Naive thymus-derived CD4-positive, alpha-beta T cell (primary cell): Measurements from ENCODE around the gene HIRA. TPM values are rescaled to one million over a fixed set of nuclear protein-coding genes. Genes with fewer than 3 reads are reported as not detected.
A peak's percentile ranks its signal among the peaks of the same experiment; 100 is the strongest.

Source experiments
- ATAC-seq: fragments of 150-1000 bp; cut with Tn5 transposase; 2 replicates; pipeline ENCODE4 v1.10.0; 2021; ENCODE audit warnings: mild to moderate bottlenecking, moderate library complexity
- CTCF ChIA-PET: fragments of 350-600 bp; sonication (Branson Sonifier 250); formaldehyde crosslinking; loops from one replicate; lab custom pipeline; 2021; ENCODE audit warnings: antibody characterized with exemption; lab: Charles Lee
- POLR2A ChIA-PET: fragments of 350-600 bp; sonication (Branson Sonifier 250); formaldehyde crosslinking; loops from one replicate; lab custom pipeline; 2021; ENCODE audit warnings: antibody characterized with exemption, inconsistent platforms; lab: Charles Lee
- DNase-seq, 9 donors: peaks; one replicate each; pipeline versions ENCODE4 v3.0.0 to v3.0.0-alpha.2; 2020 to 2022; ENCODE audit warnings: mixed read lengths in 1 of 9
- H3K27ac ChIP-seq: one replicate; pipeline ENCODE4 v1.7.0; 2013; ENCODE audit warnings: mild to moderate bottlenecking, low read depth, low read length, moderate library complexity
- H3K27me3 ChIP-seq, 2 donors: one replicate each; pipeline ENCODE4 v1.7.0; 2013; ENCODE audit warnings: low read length in 2 of 2, mild to moderate bottlenecking in 2 of 2, moderate library complexity in 2 of 2; ENCODE audit not compliant: control insufficient read depth in 2 of 2, insufficient read depth in 2 of 2
- H3K36me3 ChIP-seq, 3 experiments: 1 replicate in 2 of 3; 2 replicates in 1 of 3; pipeline ENCODE4 v1.7.0; 2013; ENCODE audit warnings: low read length in 3 of 3, mild to moderate bottlenecking in 3 of 3, moderate library complexity in 1 of 3; ENCODE audit not compliant: insufficient read depth in 3 of 3, control insufficient read depth in 2 of 3
- H3K4me1 ChIP-seq, 2 donors: one replicate each; pipeline ENCODE4 v1.7.0; 2013; ENCODE audit warnings: low read length in 2 of 2, mild to moderate bottlenecking in 2 of 2, moderate library complexity in 1 of 2; ENCODE audit not compliant: control insufficient read depth in 2 of 2, insufficient read depth in 2 of 2
- H3K4me3 ChIP-seq: 2 replicates; pipeline ENCODE4 v1.7.0; 2013; ENCODE audit warnings: mild to moderate bottlenecking, low read length
- H3K9me3 ChIP-seq, 3 experiments: 1 replicate in 2 of 3; 2 replicates in 1 of 3; pipeline ENCODE4 v1.7.0; 2013; ENCODE audit warnings: low read length in 3 of 3; ENCODE audit not compliant: control insufficient read depth in 2 of 3
- H3K27ac Mint-ChIP-seq, 9 donors: one replicate each; pipeline ENCODE4 v1.8.0; 2020 to 2022; ENCODE audit warnings: mixed read lengths in 9 of 9, mild to moderate bottlenecking in 8 of 9, moderate library complexity in 5 of 9, inconsistent platforms in 2 of 9
- H3K27me3 Mint-ChIP-seq, 5 donors: one replicate each; pipeline ENCODE4 v1.8.0; 2021 to 2022; ENCODE audit warnings: mixed read lengths in 5 of 5, mild to moderate bottlenecking in 1 of 5
- H3K36me3 Mint-ChIP-seq, 5 donors: one replicate each; pipeline ENCODE4 v1.8.0; 2020 to 2022; ENCODE audit warnings: mixed read lengths in 5 of 5, mild to moderate bottlenecking in 3 of 5, inconsistent platforms in 1 of 5
- H3K4me1 Mint-ChIP-seq, 7 donors: one replicate each; pipeline ENCODE4 v1.8.0; 2020 to 2022; ENCODE audit warnings: mixed read lengths in 7 of 7, mild to moderate bottlenecking in 3 of 7, inconsistent platforms in 1 of 7
- H3K4me3 Mint-ChIP-seq, 10 donors: one replicate each; pipeline ENCODE4 v1.8.0; 2020 to 2022; ENCODE audit warnings: mild to moderate bottlenecking in 10 of 10, mixed read lengths in 10 of 10, moderate library complexity in 6 of 10, inconsistent platforms in 2 of 10
- H3K9me3 Mint-ChIP-seq, 11 donors: one replicate each; pipeline ENCODE4 v1.8.0; 2020 to 2022; ENCODE audit warnings: mixed read lengths in 11 of 11, mild to moderate bottlenecking in 4 of 11, inconsistent platforms in 1 of 11, moderate library complexity in 1 of 11
- intact Hi-C, 2 donors: fragments of 100-400 bp; cut with micrococcal nuclease; formaldehyde crosslinking; loops; one replicate each; pipeline ENCODE4 v1.15.1; 2023
- polyA plus RNA-seq, 2 donors: library from polyadenylated mRNA; unstranded; fragments of 300-500 nt; fragmentation: Illumina TruSeq; gene quantifications; one replicate each; pipeline ENCODE4 v1.2.3, GENCODE V29; 2021
- total RNA-seq, 6 experiments: library from RNA in 5 of 6; stranded (reverse) in 5 of 6; gene quantifications; 1 replicate in 5 of 6; 2 replicates in 1 of 6; pipeline ENCODE4 v1.2.3 and lab custom pipeline; 2021 to 2026

HIRA gene
- total RNA-seq, result 10 to 100 TPM; 21.2 to 42.3 (median 29.2) TPM
- polyA plus RNA-seq, result 1 to 10 TPM; 2.8 to 4.9 TPM
- total RNA-seq (lab: John Stamatoyannopoulos, UW), result 5.0 reads per million, percentile 24 among the genes with 10 or more reads in this experiment

GRCh38 chr22:19431649-19432132 lies at the start of gene HIRA:
TSS of gene HIRA (minus strand) at chr22:19431733. CDS start at chr22:19431476, 257 bp downstream.
- intact Hi-C loops, result loop anchor here (1.0 to 10.0 kb wide), 9 partner anchors 16 to 1573 kb away; partner anchors contain the start of genes C22orf39 (in 2 of the 2), DGCR2 (in 2 of the 2), SLC25A1 (in 2 of the 2) and CDC45 (in 1 of the 2)
- H3K27me3 Mint-ChIP-seq, result no peaks in the 10 kb centered on the region
- no peaks in the 10 kb centered on the region for H3K9me3 Mint-ChIP-seq
- peaks cover 0 to 31% (median 0%) of the 10 kb centered on the region in 5 donors for H3K36me3 Mint-ChIP-seq
- Histone ChIP-seq H3K9me3 (no peaks in the 10 kb centered on the region), H3K27me3 (no peaks in the 10 kb centered on the region), H3K27ac (peak within 1 kb of the TSS; percentile 80), H3K4me1 (peaks cover 16 to 23% of the 10 kb centered on the region in 2 donors), H3K36me3 (peaks cover 0 to 16% (median 3%) of the 10 kb centered on the region in 3 experiments), H3K4me3 (peak within 1 kb of the TSS; percentile 97)
- peaks cover 32 to 56% (median 46%) of the 10 kb centered on the region in 7 donors for H3K4me1 Mint-ChIP-seq
- peak within 1 kb of the TSS; percentile 84 to 97 (median 92) for H3K27ac Mint-ChIP-seq
- ChIA-PET POLR2A (interaction anchor here (0.5 to 3.1 kb wide), 11 partner anchors 8 to 309 kb away, joined by 3 to 41 read pairs (median 8); partner anchors contain the start of genes C22orf39, CDC45 and DGCR2), CTCF (no interaction called here)
- peak; percentile 72 to 97 (median 87) for DNase-seq
- ATAC-seq, result peak; percentile 77
- peak within 1 kb of the TSS; percentile 88 to 95 (median 93) for H3K4me3 Mint-ChIP-seq

GRCh38 chr22:19480789-19481188 lies 49.3 kb upstream of the HIRA start:
- Mint-ChIP-seq H3K27ac (peak overlapping the region in 2 of 9 donors; percentile 99), H3K27me3 (no peaks in the 10 kb centered on the region), H3K36me3 (peaks cover 0 to 6% (median 0%) of the 10 kb centered on the region in 5 donors), H3K9me3 (peaks cover 0 to 5% (median 0%) of the 10 kb centered on the region in 11 donors), H3K4me3 (peak overlapping the region in 9 of 10 donors; percentile 80 to 98 (median 93)), H3K4me1 (peaks cover 18 to 38% (median 25%) of the 10 kb centered on the region in 7 donors)
- H3K4me1 ChIP-seq, result peaks cover 16 to 18% of the 10 kb centered on the region in 2 donors
- intact Hi-C loops, result loop anchor here in 1 of 2 donors (5.0 kb wide), 1 partner anchor 152 kb away; no protein-coding TSS in a partner anchor
- H3K4me3 ChIP-seq, result no peak overlapping the region
- DNase-seq, result no peak
- no peaks in the 10 kb centered on the region for H3K27me3 ChIP-seq
- H3K27ac ChIP-seq, result no peak overlapping the region
- POLR2A ChIA-PET, result interaction anchor here (1.5 to 1.9 kb wide), 3 partner anchors 9 to 53 kb away, joined by 3 to 6 read pairs (median 4); no protein-coding TSS in a partner anchor
- CTCF ChIA-PET, result interaction anchor here (0.6 kb wide), 1 partner anchor 33 kb away, joined by 3 read pairs; no protein-coding TSS in a partner anchor
- ATAC-seq, result no peak
- H3K9me3 ChIP-seq, result no peaks in the 10 kb centered on the region
- peaks cover 0 to 4% (median 0%) of the 10 kb centered on the region in 3 experiments for H3K36me3 ChIP-seq

GRCh38 chr22:19480173-19480568 lies 48.6 kb upstream of the HIRA start:
- POLR2A ChIA-PET, result interaction anchor here (0.9 to 1.9 kb wide), 13 partner anchors 10 to 372 kb away, joined by 3 to 7 read pairs (median 4); partner anchors contain the start of genes C22orf39, HIRA and MRPL40
- H3K4me1 ChIP-seq, result peaks cover 17 to 19% of the 10 kb centered on the region in 2 donors
- peaks cover 0 to 6% (median 0%) of the 10 kb centered on the region in 5 donors for H3K36me3 Mint-ChIP-seq

GRCh38 chr22:19479355-19480172 lies 48.0 kb upstream of the HIRA start, which contains the start of gene CDC45:
TSS of gene CDC45 (plus strand) at chr22:19479920. CDS start at chr22:19479969, 49 bp downstream.
- Histone ChIP-seq H3K27me3 (no peaks in the 10 kb centered on the region), H3K9me3 (no peaks in the 10 kb centered on the region), H3K4me1 (peaks cover 17 to 19% of the 10 kb centered on the region in 2 donors), H3K36me3 (peaks cover 0 to 11% (median 3%) of the 10 kb centered on the region in 3 experiments), H3K4me3 (peak within 1 kb of the TSS; percentile 85), H3K27ac (peak within 1 kb of the TSS; percentile 96)
- Mint-ChIP-seq H3K9me3 (peaks cover 0 to 2% (median 0%) of the 10 kb centered on the region in 11 donors), H3K27ac (peak within 1 kb of the TSS; percentile 98 to 100 (median 99)), H3K4me3 (peak within 1 kb of the TSS; percentile 87 to 98 (median 92)), H3K27me3 (no peaks in the 10 kb centered on the region), H3K36me3 (peaks cover 0 to 5% (median 0%) of the 10 kb centered on the region in 5 donors), H3K4me1 (peaks cover 24 to 43% (median 33%) of the 10 kb centered on the region in 7 donors)
- ChIA-PET CTCF (interaction anchor here (0.6 to 1.5 kb wide), 6 partner anchors 23 to 150 kb away, joined by 3 read pairs; no protein-coding TSS in a partner anchor), POLR2A (interaction anchor here (0.6 to 1.9 kb wide), 20 partner anchors 10 to 638 kb away, joined by 3 to 7 read pairs (median 4); partner anchors contain the start of genes C22orf39, HIRA, MRPL40 and TRMT2A)
- DNase-seq, result peak; percentile 75 to 96 (median 93)
- intact Hi-C loops, result loop anchor here (1.0 to 10.0 kb wide), 11 partner anchors 47 to 1402 kb away; partner anchors contain the start of genes ESS2 (in 2 of the 2), CLTCL1 (in 1 of the 2), DGCR2 (in 1 of the 2) and MRPL40 (in 1 of the 2)
- ATAC-seq, result peak; percentile 94

More at GRCh38 chr22:19480173-19480568, 48.6 kb upstream of the HIRA start:
- peaks cover 0 to 3% (median 0%) of the 10 kb centered on the region in 11 donors for H3K9me3 Mint-ChIP-seq
- ATAC-seq, result no peak
- H3K4me3 Mint-ChIP-seq, result peak overlapping the region; percentile 80 to 98 (median 92)
- Histone ChIP-seq H3K27me3 (no peaks in the 10 kb centered on the region), H3K27ac (peak overlapping the region; percentile 96), H3K9me3 (no peaks in the 10 kb centered on the region), H3K36me3 (peaks cover 0 to 5% (median 2%) of the 10 kb centered on the region in 3 experiments), H3K4me3 (peak overlapping the region; percentile 85)
- no peaks in the 10 kb centered on the region for H3K27me3 Mint-ChIP-seq
- peak overlapping the region in 7 of 9 donors; percentile 70 to 100 (median 99) for H3K27ac Mint-ChIP-seq
- CTCF ChIA-PET, result interaction anchor here (0.6 to 0.9 kb wide), 2 partner anchors 35 to 116 kb away, joined by 3 read pairs; no protein-coding TSS in a partner anchor
- intact Hi-C loops, result loop anchor here in 1 of 2 donors (5.0 kb wide), 1 partner anchor 152 kb away; no protein-coding TSS in a partner anchor
- peaks cover 23 to 41% (median 32%) of the 10 kb centered on the region in 7 donors for H3K4me1 Mint-ChIP-seq
- no peak for DNase-seq

- peaks cover 24 to 43% (median 33%) of the 10 kb centered on the region in 7 donors for H3K4me1 Mint-ChIP-seq
- peaks cover 0 to 5% (median 0%) of the 10 kb centered on the region in 5 donors for H3K36me3 Mint-ChIP-seq
- H3K27me3 Mint-ChIP-seq, result no peaks in the 10 kb centered on the region
- peak within 1 kb of the TSS; percentile 85 for H3K4me3 ChIP-seq
- no peaks in the 10 kb centered on the region for H3K9me3 ChIP-seq
- H3K9me3 Mint-ChIP-seq, result peaks cover 0 to 2% (median 0%) of the 10 kb centered on the region in 11 donors
- peak within 1 kb of the TSS; percentile 96 for H3K27ac ChIP-seq
- ChIA-PET CTCF (interaction anchor here (0.7 to 2.3 kb wide), 6 partner anchors 24 to 151 kb away, joined by 3 to 13 read pairs (median 3); no protein-coding TSS in a partner anchor), POLR2A (interaction anchor here (0.7 to 2.4 kb wide), 12 partner anchors 10 to 638 kb away, joined by 3 to 14 read pairs (median 4); partner anchors contain the start of genes C22orf39, HIRA and TRMT2A)
- intact Hi-C loops, result loop anchor here (1.0 to 10.0 kb wide), 13 partner anchors 32 to 1402 kb away; partner anchors contain the start of genes ESS2 (in 2 of the 2), C22orf39 (in 1 of the 2), CLTCL1 (in 1 of the 2) and DGCR2 (in 1 of the 2)
- peak within 1 kb of the TSS; percentile 87 to 98 (median 92) for H3K4me3 Mint-ChIP-seq
- DNase-seq (peak in 5 of 9 donors; percentile 69 to 83 (median 77)), ATAC-seq (peak; percentile 63)
- peak within 1 kb of the TSS; percentile 98 to 100 (median 99) for H3K27ac Mint-ChIP-seq
- H3K36me3 ChIP-seq, result peaks cover 0 to 15% (median 3%) of the 10 kb centered on the region in 3 experiments
- H3K27me3 ChIP-seq, result no peaks in the 10 kb centered on the region
- peaks cover 17 to 19% of the 10 kb centered on the region in 2 donors for H3K4me1 ChIP-seq
These were observed 47.4 kb upstream of the HIRA start, which contains the start of gene UFD1 for GRCh38 chr22:19478901-19479354. TSS of gene UFD1 (minus strand) at chr22:19479193. CDS start at chr22:19479085, 108 bp downstream.
